Liver (tissue), 9 donors: Measurements from ENCODE around the gene ZFP1. TPM values are rescaled to one million over a fixed set of nuclear protein-coding genes. Genes with fewer than 3 reads are reported as not detected.

Experiments used
- DNase-seq: peaks from one replicate; pipeline ENCODE4 v3.0.0-alpha.2; 2017; ENCODE audit warnings: low spot score
- H3K27ac ChIP-seq, 2 donors: one replicate each; pipeline ENCODE4 v1.7.0; 2013; ENCODE audit warnings: inconsistent platforms in 2 of 2, low read length in 2 of 2, control low read depth in 1 of 2, low read depth in 1 of 2, mild to moderate bottlenecking in 1 of 2
- H3K27me3 ChIP-seq, 4 donors: one replicate each; pipeline versions ENCODE4 v1.6.1 to v1.7.0; 2013; ENCODE audit warnings: low read length in 3 of 4, inconsistent platforms in 1 of 4, mild to moderate bottlenecking in 1 of 4, moderate library complexity in 1 of 4; ENCODE audit not compliant: control insufficient read depth in 4 of 4, insufficient read depth in 4 of 4
- H3K36me3 ChIP-seq, 4 donors: one replicate each; pipeline versions ENCODE4 v1.6.1 to v1.7.0; 2013; ENCODE audit warnings: low read length in 3 of 4, mild to moderate bottlenecking in 3 of 4, low read depth in 1 of 4, moderate library complexity in 1 of 4; ENCODE audit not compliant: control insufficient read depth in 4 of 4, insufficient read depth in 3 of 4
- H3K4me1 ChIP-seq, 4 donors: one replicate each; pipeline versions ENCODE4 v1.6.1 to v1.7.0; 2013; ENCODE audit warnings: low read length in 3 of 4, mild to moderate bottlenecking in 3 of 4, moderate library complexity in 1 of 4; ENCODE audit not compliant: control insufficient read depth in 4 of 4, insufficient read depth in 4 of 4
- H3K4me3 ChIP-seq, 3 donors: one replicate each; pipeline versions ENCODE4 v1.6.1 to v1.7.0; 2013; ENCODE audit warnings: low read length in 3 of 3, control low read depth in 1 of 3, low read depth in 1 of 3, mild to moderate bottlenecking in 1 of 3
- H3K9ac ChIP-seq, 2 donors: one replicate each; pipeline ENCODE4 v1.7.0; 2013; ENCODE audit warnings: low read length in 2 of 2, mild to moderate bottlenecking in 2 of 2, moderate library complexity in 2 of 2, control low read depth in 1 of 2, low read depth in 1 of 2
- H3K9me3 ChIP-seq, 4 donors: one replicate each; pipeline versions ENCODE4 v1.6.1 to v1.7.0; 2013; ENCODE audit warnings: low read length in 3 of 4; ENCODE audit not compliant: control insufficient read depth in 4 of 4
- ATF3 ChIP-seq: IDR thresholded peaks from 2 replicates; pipeline ENCODE4 v1.6.1; 2016; ENCODE audit warnings: antibody characterized with exemption
- CTCF ChIP-seq: fragments of 150-350 bp; IDR thresholded peaks from 2 replicates; pipeline ENCODE4 v1.5.1; 2017; ENCODE audit warnings: improper control_type of control experiment, low read depth, low read length; ENCODE audit not compliant: missing input control
- EGR1 ChIP-seq, 2 donors: IDR thresholded peaks; 2 replicates each; pipeline ENCODE4 v1.6.1; 2016 to 2018; ENCODE audit warnings: antibody characterized with exemption in 2 of 2, low read depth in 2 of 2
- FOXA1 ChIP-seq: IDR thresholded peaks from 2 replicates; pipeline ENCODE4 v1.6.1; 2016; ENCODE audit warnings: antibody characterized with exemption
- FOXA2 ChIP-seq: IDR thresholded peaks from 2 replicates; pipeline ENCODE4 v1.6.1; 2016; ENCODE audit warnings: antibody characterized with exemption
- GABPA ChIP-seq, 2 donors: IDR thresholded peaks in 1 of 2; conservative IDR thresholded peaks in 1 of 2; 2 replicates each; pipeline ENCODE4 v1.6.1; 2016; ENCODE audit warnings: antibody characterized with exemption in 2 of 2, mild to moderate bottlenecking in 1 of 2, moderate library complexity in 1 of 2
- HNF4A ChIP-seq, 2 donors: conservative IDR thresholded peaks; 2 replicates each; pipeline ENCODE4 v1.6.1; 2016; ENCODE audit warnings: antibody characterized with exemption in 2 of 2, mild to moderate bottlenecking in 2 of 2
- HNF4G ChIP-seq: IDR thresholded peaks from 2 replicates; pipeline ENCODE4 v1.6.1; 2016; ENCODE audit warnings: antibody characterized with exemption
- JUND ChIP-seq, 2 donors: IDR thresholded peaks; 2 replicates each; pipeline ENCODE4 v1.6.1; 2016; ENCODE audit warnings: antibody characterized with exemption in 2 of 2
- MAX ChIP-seq: IDR thresholded peaks from 2 replicates; pipeline ENCODE4 v1.6.1; 2016; ENCODE audit warnings: antibody characterized with exemption
- NR2F2 ChIP-seq: IDR thresholded peaks from 2 replicates; pipeline ENCODE4 v1.6.1; 2016; ENCODE audit warnings: antibody characterized with exemption
- RAD21 ChIP-seq, 2 donors: IDR thresholded peaks; 2 replicates each; pipeline ENCODE4 v1.6.1; 2016; ENCODE audit warnings: antibody characterized with exemption in 2 of 2, mild to moderate bottlenecking in 2 of 2
- REST ChIP-seq: IDR thresholded peaks from 2 replicates; pipeline ENCODE4 v1.6.1; 2016; ENCODE audit warnings: antibody characterized with exemption, mild to moderate bottlenecking
- RXRA ChIP-seq, 2 donors: IDR thresholded peaks; 2 replicates each; pipeline ENCODE4 v1.6.1; 2017 to 2018; ENCODE audit warnings: antibody characterized with exemption in 2 of 2, mild to moderate bottlenecking in 1 of 2
- SP1 ChIP-seq: IDR thresholded peaks from 2 replicates; pipeline ENCODE4 v1.6.1; 2018; ENCODE audit warnings: antibody characterized with exemption, mild to moderate bottlenecking
- TAF1 ChIP-seq: conservative IDR thresholded peaks from 2 replicates; pipeline ENCODE4 v1.6.1; 2016; ENCODE audit warnings: antibody characterized with exemption, mild to moderate bottlenecking
- YY1 ChIP-seq: IDR thresholded peaks from 2 replicates; pipeline ENCODE4 v1.6.1; 2016; ENCODE audit warnings: antibody characterized with exemption, mild to moderate bottlenecking
- WGBS: extraction: QIAGEN DNeasy Blood & Tissue Kit; methylation state at CpG from one replicate; pipeline ENCODE4 v1.1.7; 2013; 5-methylcytosine and 5-hydroxymethylcytosine counted together
- polyA plus RNA-seq, 2 donors: library from polyadenylated mRNA; stranded (reverse) in 1 of 2; unstranded in 1 of 2; fragments of 200-250 nt in 1 of 2; fragments of >200 nt in 1 of 2; fragmentation: Nextera tagmentation in 1 of 2; extraction: Ambion mirVana in 1 of 2; gene quantifications; one replicate each; pipeline versions ENCODE4 v1.2.1 to v1.2.3, GENCODE V29; 2013 to 2015
- total RNA-seq, 2 donors: library from RNA; depleted of rRNA; stranded (reverse); fragments of >200 nt; gene quantifications; one replicate each; pipeline ENCODE4 v1.2.3, GENCODE V29; 2014
- donor health status: healthy.
- donor health status: healthy.
- donor health status: healthy.
- donor health status: healthy.
- donor health status: healthy.

Gene ZFP1
- total and polyA plus RNA-seq, 4 donors, result 3.8 to 8.5 (median 6.0) TPM

- H3K9me3 ChIP-seq, result peaks cover 0 to 6% (median under 1%) of the 10 kb centered on the region in 4 donors
- H3K36me3 ChIP-seq, result peaks cover 0 to 9% (median 2%) of the 10 kb centered on the region in 4 donors
- 35% methylated on average over 3 of the region's 3 CpGs for WGBS
- H3K27ac ChIP-seq, result peak overlapping the region; percentile 77 to 96
- peak overlapping the region in 1 of 2 donors; percentile 31 for H3K9ac ChIP-seq
- peaks cover 2 to 32% (median 17%) of the 10 kb centered on the region in 4 donors for H3K4me1 ChIP-seq
- TF ChIP-seq FOXA2, result no peak
- no peak for TF ChIP-seq NR2F2
- no peak for TF ChIP-seq RAD21 (IDR thresholded peaks at IDR 0.05)
- TF ChIP-seq TAF1, result no peak
- no peak for TF ChIP-seq MAX
- TF ChIP-seq GABPA (IDR thresholded peaks at IDR 0.05 in 1 of 2, conservative IDR thresholded peaks at IDR 0.05 in 1 of 2), result no peak
- no peak for TF ChIP-seq FOXA1
- TF ChIP-seq HNF4A (conservative IDR thresholded peaks at IDR 0.05), result no peak
- TF ChIP-seq CTCF, result no peak
- TF ChIP-seq YY1, result no peak
- TF ChIP-seq REST, result no peak
- no peak for TF ChIP-seq ATF3
- no peak for TF ChIP-seq HNF4G
- TF ChIP-seq EGR1 (IDR thresholded peaks at IDR 0.05; ENCODE audit: low read depth in 2 of 2), result no peak
- TF ChIP-seq JUND (IDR thresholded peaks at IDR 0.05), result no peak
- no peak for TF ChIP-seq RXRA (IDR thresholded peaks at IDR 0.05)
- no peak for TF ChIP-seq SP1
- H3K4me3 ChIP-seq, result peak overlapping the region in 1 of 3 donors; percentile 78
- DNase-seq, result no peak
- no peaks in the 10 kb centered on the region for H3K27me3 ChIP-seq
Observed at GRCh38 chr16:75116911-75117245, 31.4 kb upstream of the ZFP1 start.

GRCh38 chr16:75118943-75119539 is 29.3 kb upstream of the ZFP1 start:
- 57% methylated on average over 6 of the region's 6 CpGs for WGBS
- Histone ChIP-seq H3K27ac (peak overlapping the region; percentile 74 to 77), H3K9ac (peak overlapping the region; percentile 56 to 72), H3K27me3 (no peaks in the 10 kb centered on the region), H3K4me1 (peaks cover 2 to 24% (median 14%) of the 10 kb centered on the region in 4 donors), H3K9me3 (peaks cover 0 to 9% (median 3%) of the 10 kb centered on the region in 4 donors), H3K4me3 (peak overlapping the region; percentile 53 to 59 (median 57)), H3K36me3 (peaks cover 0 to 4% (median 0%) of the 10 kb centered on the region in 4 donors)
- TF ChIP-seq CTCF, result no peak
- peak; percentile 36 for TF ChIP-seq YY1
- no peak for TF ChIP-seq RAD21 (IDR thresholded peaks at IDR 0.05)
- peak; percentile 65 to 70 for TF ChIP-seq HNF4A (conservative IDR thresholded peaks at IDR 0.05)
- no peak for DNase-seq
